GM03348 (cell line): ENCODE results near the gene INHBE.
A peak's percentile ranks its signal among the peaks of the same experiment; 100 is the strongest.

ENCODE experiments used
- DNase-seq: peaks from one replicate; pipeline ENCODE4 v3.0.0; 2012; ENCODE audit warnings: low spot score

The INHBE gene

GRCh38 chr12:57461276-57461916, 6.3 kb downstream of the INHBE start:
- DNase-seq = peak; percentile 87

- DNase-seq = peak; percentile 27
These were observed 6.8 kb downstream of the INHBE start for GRCh38 chr12:57461917-57462250.

- peak; percentile 92 for DNase-seq
These were observed 7.3 kb downstream of the INHBE start for GRCh38 chr12:57462251-57462911.

GRCh38 chr12:57462912-57463253, 7.8 kb downstream of the INHBE start:
- no peak for DNase-seq

- no peak for DNase-seq
These were observed 9.5 kb downstream of the INHBE start for GRCh38 chr12:57464569-57464968.

- no peak for DNase-seq
These were observed 10.1 kb downstream of the INHBE start for GRCh38 chr12:57465030-57465746.

- DNase-seq = no peak
These were observed 10.8 kb downstream of the INHBE start for GRCh38 chr12:57465747-57466505.

- no peak for DNase-seq
These were observed 12.2 kb downstream of the INHBE start for GRCh38 chr12:57467212-57467874.

- no peak for DNase-seq
These were observed 12.8 kb downstream of the INHBE start for GRCh38 chr12:57467915-57468314.

GRCh38 chr12:57469296-57470164, 14.4 kb downstream of the INHBE start:
- no peak for DNase-seq

GRCh38 chr12:57470286-57470969, 15.3 kb downstream of the INHBE start:
- no peak for DNase-seq

- no peak for DNase-seq
These were observed 16.0 kb downstream of the INHBE start for GRCh38 chr12:57470970-57471656.

GRCh38 chr12:57471661-57472060, 16.6 kb downstream of the INHBE start:
- DNase-seq = no peak

GRCh38 chr12:57472391-57472790, 17.3 kb downstream of the INHBE start:
- no peak for DNase-seq

GRCh38 chr12:57473392-57473791, 18.3 kb downstream of the INHBE start:
- DNase-seq = no peak

- no peak for DNase-seq
These were observed 18.8 kb downstream of the INHBE start for GRCh38 chr12:57473886-57474285.

GRCh38 chr12:57474430-57474829, 19.3 kb downstream of the INHBE start:
- no peak for DNase-seq

- DNase-seq = no peak
These were observed 19.8 kb downstream of the INHBE start for GRCh38 chr12:57474862-57475261.

GRCh38 chr12:57475271-57476161, 20.4 kb downstream of the INHBE start:
- peak; percentile 54 for DNase-seq
